Stimulated activated CD8-positive, alpha-beta memory T cell treated with anti-CD3 and anti-CD28 coated beads, Interleukin-7, amount 100 ng/mL, for 48 hours (primary cell): ENCODE results near the gene LRBA.
"Not testable (repeated sequence)": the region's sequence is repeated elsewhere in the genome, so short reads cannot be mapped to it uniquely, and the experiment has no call there.

Source experiments
- DNase-seq, 2 donors: peaks; one replicate each; pipeline ENCODE4 v3.0.0-alpha.2; 2020; ENCODE audit warnings: low read depth in 1 of 2; ENCODE audit errors: extremely low read depth in 1 of 2

LRBA gene

DNA sequence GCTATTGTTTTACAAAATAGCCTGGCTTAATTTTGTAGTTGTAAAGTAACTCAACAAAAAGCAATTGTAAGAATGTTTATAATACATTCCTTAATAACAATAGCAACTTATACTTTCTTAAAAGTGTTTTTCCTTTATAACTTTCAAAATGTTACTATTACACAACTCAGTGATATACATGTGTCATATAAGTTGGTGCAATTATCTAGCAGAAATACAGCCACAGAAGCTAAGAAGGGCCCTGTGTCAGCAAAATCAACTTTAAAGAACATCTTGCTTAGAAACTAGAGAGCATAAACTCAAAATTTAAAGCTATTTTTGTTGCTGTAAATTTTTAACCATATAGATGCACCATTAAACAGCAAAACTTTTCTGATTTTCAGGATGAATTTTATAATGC, 474.5 kb downstream of the LRBA start:
- DNase-seq, result no peak

DNA sequence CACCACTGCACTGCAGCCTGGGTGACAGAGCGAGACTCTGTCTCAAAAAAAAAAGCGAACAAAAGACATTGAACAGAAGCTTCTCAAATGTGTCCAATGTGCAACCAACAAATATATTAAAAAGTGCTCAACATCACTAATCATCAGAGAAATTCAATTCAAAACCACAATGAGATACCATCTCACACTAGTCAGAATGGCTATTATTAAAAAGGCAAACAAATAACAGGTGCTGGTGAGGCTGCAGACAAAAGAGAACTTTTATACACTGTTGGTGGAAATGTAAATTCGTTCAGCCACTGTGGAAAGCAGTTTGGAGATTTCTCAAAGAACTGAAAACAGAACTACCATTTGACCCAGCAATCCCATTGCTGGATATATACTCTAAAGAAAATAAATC, 477.2 kb downstream of the LRBA start:
- not testable (repeated sequence) for DNase-seq

DNA sequence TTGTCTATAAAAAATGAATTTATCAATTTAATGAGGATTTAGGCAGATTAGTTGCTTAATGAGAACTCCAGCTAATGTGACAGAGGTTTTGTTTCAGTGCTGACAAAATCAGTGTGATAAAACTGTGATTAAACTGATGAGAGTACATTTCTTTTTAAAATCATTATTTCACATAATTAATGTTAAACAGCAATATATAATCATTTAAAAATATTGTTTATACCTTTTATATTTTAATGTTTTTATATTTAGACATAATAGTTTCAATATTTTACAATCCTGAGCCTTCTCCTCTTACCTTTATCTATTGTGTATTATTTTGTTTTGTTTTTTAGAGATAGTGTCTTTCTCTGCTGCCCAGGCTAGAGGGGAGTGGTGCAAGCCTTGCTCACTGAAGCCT, 480.3 kb downstream of the LRBA start:
- no peak for DNase-seq

DNA sequence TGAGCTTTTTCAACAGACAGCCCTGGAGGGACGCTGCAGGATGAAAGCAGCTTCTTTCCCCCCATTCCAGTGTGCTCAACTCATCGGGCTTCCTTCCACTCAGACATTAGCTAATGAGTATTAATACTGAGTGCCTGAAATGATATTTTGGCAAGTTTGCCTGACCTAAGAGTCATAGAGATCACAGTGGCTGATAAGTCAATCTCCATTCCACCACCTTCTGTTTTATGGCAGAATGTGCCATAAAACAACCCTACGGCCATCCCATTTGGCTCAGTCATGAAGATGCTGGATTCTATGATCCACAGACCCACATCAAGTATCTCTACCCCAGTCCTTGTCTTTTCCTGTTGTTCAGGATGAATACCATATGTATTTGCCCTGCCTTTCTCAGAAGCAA, 481.4 kb downstream of the LRBA start:
- no peak for DNase-seq

DNA sequence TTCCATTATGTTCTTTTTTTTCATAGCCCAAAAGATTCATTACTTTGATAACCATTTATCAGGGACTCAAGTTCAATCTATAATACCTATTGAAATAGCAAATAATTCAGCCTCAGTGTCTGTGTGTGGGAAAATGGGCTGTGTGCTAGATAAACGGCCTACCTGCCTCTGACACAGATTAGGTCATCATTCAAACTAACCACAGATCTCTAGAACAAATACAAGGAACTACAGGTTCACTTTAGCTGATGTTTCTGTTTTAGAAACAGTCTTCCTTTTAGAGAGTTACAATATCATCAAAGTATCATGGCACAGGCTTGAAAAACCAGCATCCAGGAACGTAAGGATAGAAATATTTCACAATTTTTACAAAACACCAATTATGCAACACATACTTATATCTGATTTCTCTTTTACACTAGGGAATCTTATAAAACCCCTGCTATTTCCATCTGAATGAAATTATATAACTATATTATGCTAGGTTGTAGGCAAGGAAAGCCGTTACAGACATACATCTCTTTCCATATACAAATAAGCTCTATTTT, 489.7 kb downstream of the LRBA start:
- DNase-seq, result no peak

DNA sequence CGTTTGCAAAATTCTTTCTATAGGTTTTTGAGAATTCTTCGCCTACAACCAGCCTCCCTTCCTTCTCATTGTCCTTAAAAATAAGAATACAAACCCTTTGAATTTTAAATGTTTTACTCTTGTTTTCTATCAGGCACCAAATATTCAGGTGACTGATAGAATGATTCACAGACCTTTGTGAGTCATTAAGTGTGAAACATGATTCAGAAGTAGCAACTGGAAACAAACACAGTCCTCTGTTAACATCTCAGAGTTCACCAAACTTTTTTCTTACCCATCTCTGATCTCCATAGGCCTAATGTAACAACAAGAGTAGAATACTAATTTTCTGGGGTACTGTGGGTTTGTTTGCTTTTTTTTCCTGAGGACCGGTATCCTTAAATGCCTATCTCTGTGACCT, 496.5 kb downstream of the LRBA start:
- DNase-seq, result no peak

DNA sequence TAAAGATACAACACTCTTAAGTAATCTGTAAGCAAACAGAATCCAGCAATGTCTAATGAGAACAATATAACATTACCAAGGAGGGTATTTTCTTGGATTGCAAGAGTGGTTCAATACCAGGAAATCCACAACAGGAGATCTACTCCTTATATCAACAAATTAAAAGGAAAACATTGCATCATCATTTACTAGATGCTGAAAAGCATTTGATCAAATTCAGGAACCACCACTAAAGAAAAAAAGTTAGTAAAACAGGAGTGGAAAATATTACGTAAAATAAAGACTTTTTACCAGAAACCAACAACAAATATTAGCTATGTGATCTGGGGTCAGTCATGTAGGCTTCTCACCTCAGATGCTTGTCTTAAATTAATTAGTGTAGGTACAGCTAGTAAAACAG, 499.9 kb downstream of the LRBA start:
- no peak for DNase-seq

DNA sequence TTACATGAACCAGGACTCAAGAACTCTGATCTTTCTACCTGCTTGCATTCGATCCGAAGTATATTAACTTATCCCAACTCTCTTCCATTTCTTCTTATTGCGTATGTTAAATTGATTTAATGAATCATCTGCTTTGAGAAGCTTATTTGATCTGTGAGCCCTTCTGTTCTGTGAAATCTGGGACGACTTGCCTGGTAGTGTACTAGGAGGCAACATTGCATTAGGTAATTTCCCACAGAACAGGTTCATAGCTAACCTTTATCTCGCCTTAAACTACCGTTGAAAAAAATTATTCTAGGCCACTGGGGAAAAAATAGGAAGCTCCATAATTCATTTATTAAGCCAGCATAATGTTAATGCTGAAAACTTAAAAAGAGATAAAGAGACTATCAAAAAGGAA, 500.4 kb downstream of the LRBA start:
- no peak for DNase-seq

DNA sequence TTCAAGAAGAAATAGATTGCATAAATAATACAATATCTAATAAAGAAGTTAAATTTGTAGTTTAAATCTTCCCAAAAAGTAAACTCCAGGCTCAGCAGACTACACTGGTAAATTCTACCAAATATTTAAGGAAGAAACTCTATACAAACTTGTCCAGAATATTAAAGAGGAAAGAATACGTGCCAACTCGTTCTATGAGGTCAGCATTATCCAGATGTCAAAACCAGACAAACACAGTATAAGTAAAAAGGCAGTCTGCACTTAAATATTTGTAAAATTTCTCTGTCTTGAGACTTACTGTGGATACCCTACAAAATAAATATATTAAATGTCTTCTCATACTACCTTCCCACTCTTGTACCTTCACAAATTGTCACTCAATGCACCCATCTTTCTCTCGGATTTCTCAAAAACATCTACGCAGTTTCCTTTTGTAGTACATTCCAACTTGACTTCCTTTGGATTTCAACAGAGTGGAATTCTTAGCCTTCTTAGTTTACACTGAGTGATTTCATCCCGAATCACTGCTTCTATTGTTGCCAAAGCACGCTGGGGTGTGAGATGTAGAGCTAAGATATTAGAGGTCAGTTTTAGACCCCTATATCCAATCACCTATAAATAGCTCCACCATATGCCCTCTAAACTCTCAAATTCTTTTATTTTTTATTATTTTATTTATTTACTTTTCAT, 504.8 kb downstream of the LRBA start:
- no peak for DNase-seq

DNA sequence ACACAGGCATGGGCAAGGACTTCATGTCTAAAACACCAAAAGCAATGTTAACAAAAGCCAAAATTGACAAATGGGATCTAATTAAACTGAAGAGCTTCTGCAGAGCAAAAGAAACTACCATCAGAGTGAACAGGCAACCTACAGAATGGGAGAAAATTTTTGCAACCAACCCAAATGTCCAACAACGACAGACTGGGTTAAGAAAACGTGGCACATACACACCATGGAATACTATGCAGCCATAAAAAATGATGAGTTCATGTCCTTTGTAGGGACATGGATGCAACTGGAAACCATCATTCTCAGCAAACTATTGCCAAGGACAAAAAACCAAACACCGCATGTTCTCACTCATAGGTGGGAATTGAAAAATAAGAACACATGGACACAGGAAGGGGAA, 507.4 kb downstream of the LRBA start:
- DNase-seq, result not testable (repeated sequence)

DNA sequence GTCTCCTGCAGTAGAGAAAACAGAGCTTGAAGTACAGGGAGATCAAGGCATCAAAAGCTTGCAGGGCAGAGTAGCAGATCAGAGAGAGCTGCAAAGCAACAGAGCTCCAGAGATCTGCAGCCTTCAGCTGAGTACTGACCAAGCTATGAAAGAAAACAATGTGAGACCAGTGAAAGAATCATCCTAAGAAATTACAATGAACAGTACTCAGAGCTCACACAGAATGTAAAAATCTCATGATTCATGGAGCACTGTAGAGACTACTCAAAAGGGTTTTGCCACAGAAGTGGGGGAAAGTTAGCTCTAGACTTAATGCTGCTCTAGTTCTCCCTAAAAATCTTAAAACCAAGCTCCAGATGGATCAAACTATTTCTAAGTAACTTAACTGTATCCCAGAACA, 513.1 kb downstream of the LRBA start:
- DNase-seq, result no peak

DNA sequence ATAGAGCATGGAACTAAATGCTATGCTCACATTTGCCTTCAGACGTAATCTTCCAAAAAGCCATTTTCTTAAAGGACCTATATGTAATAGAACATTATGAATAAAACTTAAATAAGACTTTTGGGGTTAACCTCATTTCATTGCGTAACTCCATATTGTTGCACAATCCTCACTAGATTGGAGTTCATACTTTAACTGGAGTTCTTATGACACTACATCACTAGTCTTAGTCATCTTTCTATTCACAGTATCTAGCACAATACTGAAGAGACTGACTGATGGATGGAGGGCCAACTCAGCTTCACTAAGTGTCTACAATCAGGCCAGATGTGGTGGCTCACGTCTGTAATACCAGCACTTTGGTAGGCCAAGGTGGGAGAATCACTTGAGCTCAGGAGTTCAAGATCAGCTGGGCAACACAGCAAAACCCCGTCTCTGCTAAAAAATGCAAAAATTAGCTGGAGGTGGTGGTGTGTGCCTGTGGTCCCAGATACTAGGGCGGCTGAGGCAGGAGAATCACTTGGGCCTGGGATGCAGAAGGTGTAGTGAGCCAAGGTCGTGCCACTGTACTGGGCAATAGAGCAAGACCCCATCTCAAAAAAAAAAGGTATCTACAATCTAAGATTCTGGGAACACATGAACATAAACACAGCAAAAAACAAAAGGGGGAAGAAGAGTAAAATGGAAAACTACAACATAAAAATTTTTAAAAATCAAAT, 513.9 kb downstream of the LRBA start:
- DNase-seq, result no peak

DNA sequence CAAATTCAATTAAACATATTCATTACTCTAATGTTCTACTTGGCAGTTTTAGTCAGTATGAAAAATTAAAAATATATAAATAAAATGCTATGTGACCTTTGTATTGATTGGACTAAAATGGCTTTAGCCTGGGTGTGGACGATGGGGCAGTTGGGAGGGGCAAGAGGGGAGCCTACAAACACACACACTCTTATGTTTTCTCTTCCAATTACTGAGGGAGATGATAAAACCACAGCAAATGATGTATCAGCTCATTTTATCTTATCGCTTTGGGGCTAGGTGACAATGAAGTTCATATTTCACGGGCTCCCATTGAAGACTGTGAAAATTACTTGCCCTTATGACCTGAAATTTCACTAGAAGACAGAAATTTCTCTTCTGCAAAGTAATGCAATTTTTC, 517.5 kb downstream of the LRBA start:
- no peak for DNase-seq

DNA sequence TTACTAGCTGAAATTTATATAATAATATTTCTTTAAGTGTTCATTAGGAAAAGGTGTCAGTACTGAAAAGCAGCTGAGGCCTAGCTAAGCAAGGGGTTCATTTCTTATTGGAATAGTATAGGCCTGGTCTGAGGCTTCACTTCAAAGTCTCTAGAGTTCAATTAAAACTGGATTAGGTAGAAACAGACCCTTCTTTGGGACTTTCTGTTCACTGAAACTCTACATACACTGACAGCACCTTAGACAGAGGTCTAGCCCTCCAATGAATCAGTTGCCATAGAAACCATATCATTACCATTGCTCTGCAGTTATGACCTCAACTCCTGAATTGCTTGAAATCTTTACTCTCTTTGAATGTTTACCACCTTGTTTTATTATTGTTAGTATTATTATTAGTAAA, 519.5 kb downstream of the LRBA start:
- DNase-seq, result no peak

DNA sequence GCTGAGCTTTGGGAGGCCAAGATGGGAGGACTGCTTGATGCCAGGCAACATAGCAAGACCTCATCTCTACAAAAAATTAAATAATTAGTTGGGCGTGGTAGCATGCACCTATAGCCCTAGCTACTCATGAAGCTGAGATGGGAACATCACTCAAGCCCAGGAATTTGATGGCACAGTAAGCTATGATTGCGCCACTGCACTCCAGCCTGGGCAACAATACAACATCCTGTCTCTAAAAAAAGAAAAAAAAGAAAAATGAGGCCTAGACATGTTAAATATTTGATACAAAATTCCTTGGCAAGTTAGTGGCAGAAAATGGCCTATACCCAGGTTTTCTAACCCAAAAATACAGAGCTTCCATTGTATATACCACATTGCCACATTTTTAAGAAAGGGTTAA, 521.2 kb downstream of the LRBA start:
- no peak for DNase-seq

DNA sequence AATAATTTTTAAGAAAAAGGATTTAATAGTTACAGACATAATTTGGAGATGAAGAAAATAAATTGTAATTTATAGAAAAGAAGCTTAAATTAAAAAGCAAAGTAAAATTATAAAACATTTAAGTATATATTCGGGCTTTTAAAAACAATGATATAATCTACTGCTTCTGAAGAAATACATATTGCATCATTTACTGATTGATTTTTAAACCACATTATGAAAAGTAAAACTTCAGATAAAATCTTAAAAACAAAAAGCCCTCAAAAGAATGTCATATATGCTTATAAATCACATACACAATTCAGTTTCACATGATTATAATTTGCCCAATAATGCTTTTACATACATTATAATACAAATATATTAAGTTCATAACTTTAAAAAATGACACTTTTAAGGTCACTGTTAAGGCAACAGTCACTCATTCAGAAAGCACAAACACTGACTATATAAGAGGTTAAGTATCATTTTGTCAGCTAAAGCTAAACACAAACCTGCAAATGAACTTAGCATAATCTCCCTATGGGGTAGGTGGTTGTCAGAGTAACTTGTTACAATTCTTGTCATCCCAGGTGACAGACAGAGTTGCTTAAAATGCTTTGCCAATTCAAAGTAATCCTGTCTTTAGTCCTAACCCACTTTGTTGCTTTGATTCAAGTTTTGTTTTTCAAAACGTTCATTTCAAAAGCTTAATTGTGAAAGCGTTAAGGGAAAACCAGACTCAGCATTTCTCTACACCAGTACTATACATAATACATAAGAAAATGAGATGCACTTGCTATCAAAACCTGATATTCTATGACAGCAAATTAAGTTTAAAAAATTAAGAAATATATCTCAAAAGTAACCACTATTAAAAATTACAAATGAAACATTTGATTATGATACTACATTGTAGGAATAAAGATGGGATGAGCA, 523.7 kb downstream of the LRBA start:
- DNase-seq, result no peak

DNA sequence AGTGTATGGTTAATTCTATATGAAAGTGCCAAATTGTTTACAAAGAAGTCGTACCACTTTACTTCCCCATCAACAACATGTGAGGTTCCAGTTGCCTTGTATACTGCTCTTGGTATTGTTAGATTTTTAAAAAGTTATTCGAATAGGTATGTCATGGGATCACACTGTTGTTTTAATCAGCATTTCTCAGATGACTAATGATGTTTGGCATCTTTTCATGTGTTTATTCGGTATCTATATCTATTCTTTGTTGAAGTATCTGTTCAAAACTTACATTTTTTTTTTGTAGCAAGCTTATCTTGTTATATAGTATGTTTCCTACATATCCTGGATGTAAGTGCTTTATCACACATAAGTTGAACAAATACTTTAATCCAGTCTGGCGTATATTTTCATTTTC, 532.5 kb downstream of the LRBA start:
- no peak for DNase-seq

DNA sequence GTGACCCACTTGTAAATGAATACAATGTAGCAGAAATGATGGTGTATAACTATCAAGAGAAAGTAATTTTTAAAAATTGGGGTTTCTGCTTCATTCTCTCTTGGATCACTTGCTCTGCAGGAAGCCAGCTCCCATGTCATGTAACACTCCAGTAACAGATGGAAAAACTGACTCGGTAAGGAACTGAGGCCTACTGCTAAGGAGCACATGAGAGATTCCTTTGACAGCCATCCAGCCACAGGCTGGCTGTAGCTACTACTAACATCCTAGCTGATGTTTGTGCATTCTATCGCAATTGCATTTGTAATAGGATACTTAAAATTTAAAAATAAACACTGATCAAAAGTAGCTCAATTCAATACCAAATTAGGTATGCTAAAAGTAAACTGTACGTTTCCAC, 535.4 kb downstream of the LRBA start:
- DNase-seq, result no peak

DNA sequence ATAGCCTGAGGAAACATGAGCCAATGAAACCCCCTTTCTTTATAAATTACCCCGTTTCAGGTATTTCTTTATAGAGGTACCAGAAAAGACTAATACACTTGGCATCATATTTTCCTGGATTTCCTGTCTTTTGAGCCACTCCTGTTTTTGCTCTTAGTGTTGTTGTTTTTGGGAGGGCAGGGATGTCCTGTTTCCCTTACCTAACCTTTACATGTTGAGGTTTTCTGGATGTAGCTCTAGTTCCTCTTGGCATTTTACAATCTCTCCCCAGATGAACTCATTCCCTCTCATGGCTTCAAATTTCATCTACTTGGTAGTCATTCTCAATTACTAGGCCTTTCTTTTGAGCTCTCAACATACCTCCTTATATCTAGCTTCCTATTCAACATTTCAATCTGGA, 537.2 kb downstream of the LRBA start:
- DNase-seq, result no peak

DNA sequence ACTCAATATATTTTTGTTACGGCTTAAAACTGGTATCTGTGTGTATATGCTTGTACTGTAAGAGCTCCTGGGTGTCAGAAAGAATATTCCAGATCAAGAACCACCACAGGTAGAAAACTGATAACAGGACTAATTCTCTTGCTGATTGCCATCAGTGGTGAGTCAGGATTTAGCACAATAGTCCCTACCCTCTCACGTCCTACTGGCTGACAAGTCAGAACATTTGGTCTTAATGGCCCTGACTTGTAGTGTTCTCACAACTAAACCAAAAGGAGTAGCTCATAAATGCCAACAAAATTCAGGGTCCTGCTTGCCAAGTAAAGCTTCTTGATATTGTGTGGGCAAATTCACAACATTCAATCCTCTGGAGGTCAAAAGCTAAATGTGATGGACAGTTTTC, 538.3 kb downstream of the LRBA start:
- DNase-seq, result no peak

DNA sequence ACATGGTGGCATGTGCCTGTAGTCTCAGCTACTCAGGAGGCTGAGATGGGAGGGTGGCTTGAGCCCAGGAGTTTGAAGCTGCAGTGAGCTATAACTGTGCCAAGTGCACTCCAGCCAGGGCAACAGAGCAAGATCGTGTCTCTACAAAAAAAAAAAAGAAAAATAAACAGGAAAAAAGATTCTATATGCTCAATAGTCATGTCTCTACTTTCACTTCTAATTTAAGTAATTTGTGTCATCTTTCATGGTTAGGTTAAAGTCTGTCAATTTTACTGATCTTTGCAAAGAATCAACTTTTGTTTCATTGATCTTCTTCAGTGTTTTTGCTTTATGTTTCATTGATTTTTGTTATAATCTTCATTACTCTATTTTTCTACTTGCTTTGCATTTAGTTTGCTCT, 539.3 kb downstream of the LRBA start:
- no peak for DNase-seq

DNA sequence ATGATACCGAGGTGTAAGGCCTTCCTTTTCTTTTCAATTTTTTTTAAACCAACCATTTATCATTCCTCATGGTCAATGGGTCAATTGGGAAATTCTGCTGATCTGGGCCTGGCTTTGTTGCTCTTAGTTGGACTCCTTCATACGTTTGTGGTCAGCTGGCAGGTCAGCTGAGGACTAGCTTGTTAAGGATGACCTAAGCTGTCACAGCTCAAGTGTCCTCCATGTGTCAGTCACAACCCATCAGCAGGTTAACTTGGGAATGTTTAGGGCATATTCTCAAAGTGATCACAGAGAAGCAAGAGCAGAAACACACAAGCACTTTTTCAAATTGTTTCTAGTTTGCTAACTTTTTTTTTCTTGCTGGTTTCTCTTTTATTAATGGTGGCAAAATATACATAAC, 550.6 kb downstream of the LRBA start:
- DNase-seq, result no peak
